ENCODE data around the gene RAP2C.

Gene RAP2C

DNA sequence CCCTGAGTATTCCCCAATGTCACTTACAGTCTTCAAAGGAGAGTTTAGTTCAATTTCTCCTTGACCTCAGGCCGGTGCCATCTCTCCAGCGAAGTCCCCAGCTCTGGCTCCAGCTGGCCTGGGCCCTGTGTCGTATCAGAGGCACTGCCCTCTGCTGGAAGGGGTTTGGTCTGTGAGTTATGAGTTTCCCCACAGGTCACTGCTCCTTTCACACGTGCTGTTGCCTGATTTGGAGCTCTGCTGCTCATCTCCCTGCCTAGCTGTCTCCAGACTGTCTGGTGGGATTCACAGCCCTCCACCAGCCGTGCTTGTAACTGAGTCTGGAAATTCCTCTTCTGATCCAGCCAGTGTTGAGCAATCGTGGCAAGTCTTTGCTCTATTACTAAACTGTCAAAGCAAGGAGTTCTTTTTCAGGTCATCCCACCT, at the start of gene RAP2C:
TSS of gene RAP2C (minus strand) at position 105 of the 426 bp plus-strand sequence. CDS start 2,179 bp downstream, outside the sequence.
- peak; percentile 69 for DNase-seq (ENCODE audit: low spot score)

- DNase-seq (ENCODE audit: low spot score): no peak
Measured at GRCh38 chrX:132267392-132267791, 48.1 kb upstream of the RAP2C start.

- no peak for DNase-seq (ENCODE audit: low spot score)
Measured at GRCh38 chrX:132266583-132267355, 47.5 kb upstream of the RAP2C start.

DNA sequence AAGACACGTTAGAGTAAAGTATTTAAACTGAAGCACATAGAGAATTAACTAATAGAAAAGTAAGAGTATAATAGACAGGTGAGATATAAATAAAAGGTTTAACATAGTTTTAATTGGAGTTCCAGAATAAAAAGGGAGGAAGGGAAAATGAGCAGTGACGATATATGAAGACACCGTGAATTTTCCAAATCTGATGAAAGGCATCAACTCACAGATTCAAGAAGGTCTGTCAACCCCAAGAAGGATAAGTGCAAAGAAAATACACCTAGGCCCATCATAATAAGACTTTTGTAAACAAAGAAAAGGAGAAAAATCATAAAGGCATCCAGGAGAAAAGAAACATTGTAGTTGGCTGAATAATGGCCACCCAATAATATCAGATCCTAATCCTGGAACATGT, 43.9 kb upstream of the RAP2C start:
- no peak for DNase-seq (ENCODE audit: low spot score)

DNA sequence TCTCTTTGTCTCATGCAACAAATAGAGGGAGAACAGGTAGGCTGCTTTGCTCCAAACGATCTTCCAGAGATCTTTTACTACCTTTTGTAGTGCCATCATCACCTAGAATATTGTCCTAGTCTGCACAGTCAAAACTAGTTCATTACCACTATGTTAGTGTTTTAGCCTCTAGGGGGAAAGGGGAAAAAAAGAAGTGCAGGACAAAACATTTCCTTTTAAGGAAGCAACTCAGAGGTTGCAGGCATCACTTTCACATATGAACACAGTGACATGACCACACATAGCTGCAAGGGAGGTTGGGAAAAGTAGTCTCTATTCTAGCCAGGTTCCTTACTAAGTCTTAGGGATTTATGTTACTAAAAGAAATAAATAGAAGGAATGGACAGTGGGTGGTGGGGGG, 39.3 kb upstream of the RAP2C start:
- DNase-seq (ENCODE audit: low spot score): no peak

DNA sequence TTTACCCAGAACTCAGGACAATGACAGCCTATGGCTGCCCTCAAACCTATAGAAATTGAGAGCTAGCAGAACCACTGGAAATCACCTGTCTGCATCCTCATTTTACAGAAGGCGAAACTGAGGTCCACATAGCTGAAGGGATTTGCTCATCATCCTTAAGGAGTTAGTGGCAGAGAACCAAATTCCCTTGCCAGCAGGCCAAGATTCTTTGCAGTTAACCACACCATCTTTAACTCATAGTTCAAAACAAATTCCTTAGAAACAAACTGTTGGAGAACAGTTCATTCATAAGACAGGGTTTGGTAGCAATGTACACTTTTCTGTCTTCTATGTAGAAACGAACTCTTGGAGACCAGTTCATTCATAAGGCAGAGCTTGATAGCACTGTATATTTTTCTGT, 37.9 kb upstream of the RAP2C start:
- no peak for DNase-seq (ENCODE audit: low spot score)

DNA sequence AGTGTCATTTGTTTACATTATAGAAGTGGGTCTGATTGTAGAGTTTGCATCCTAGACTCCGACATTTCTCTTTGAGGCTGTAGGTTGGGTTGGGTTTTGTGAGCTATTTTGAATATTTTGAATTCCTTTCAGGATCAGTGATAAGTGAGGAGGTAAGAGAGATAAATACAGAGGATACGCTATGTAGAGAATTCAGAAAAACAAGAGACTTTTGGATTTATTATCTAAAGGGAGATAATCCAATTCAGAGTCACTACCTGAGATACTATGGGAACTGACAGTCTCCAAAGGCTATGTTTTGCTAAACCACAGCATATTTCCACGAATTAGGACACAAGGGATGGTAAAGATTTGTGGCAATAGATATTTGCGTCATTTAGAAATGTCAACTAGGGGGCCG, 16.9 kb upstream of the RAP2C start:
- no peak for DNase-seq (ENCODE audit: low spot score)

- no peak for DNase-seq (ENCODE audit: low spot score)
Measured at GRCh38 chrX:132235488-132235887, 16.2 kb upstream of the RAP2C start.

GRCh38 chrX:132231587-132231986, 12.3 kb upstream of the RAP2C start:
- no peak for DNase-seq (ENCODE audit: low spot score)

GRCh38 chrX:132227383-132228112, 8.3 kb upstream of the RAP2C start:
- no peak for DNase-seq (ENCODE audit: low spot score)

DNA sequence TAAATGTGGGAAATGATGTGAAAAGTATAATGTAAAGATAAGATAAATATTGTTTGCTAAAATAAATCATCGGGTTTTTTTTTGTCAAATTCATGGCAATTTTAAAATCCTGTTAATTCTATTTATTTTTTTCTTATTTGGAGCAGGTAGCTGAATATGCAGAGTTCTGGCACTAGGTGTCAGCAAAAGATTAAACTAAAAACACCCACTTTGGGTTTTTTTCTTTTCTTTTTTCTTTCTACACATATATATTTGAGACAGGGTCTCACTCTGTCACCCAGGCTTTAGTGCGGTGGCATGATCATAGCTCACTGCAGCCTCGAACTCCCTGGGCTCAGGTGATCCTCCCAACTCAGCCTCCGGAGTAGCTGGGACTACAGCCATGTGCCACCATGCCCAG, 6.9 kb upstream of the RAP2C start:
- DNase-seq (ENCODE audit: low spot score): no peak

GRCh38 chrX:132218100-132218812, 991 bp downstream of the RAP2C start:
- DNase-seq (ENCODE audit: low spot score): peak; percentile 82

GRCh38 chrX:132217203-132218073, 1.8 kb downstream of the RAP2C start:
- DNase-seq (ENCODE audit: low spot score): peak; percentile 80

DNA sequence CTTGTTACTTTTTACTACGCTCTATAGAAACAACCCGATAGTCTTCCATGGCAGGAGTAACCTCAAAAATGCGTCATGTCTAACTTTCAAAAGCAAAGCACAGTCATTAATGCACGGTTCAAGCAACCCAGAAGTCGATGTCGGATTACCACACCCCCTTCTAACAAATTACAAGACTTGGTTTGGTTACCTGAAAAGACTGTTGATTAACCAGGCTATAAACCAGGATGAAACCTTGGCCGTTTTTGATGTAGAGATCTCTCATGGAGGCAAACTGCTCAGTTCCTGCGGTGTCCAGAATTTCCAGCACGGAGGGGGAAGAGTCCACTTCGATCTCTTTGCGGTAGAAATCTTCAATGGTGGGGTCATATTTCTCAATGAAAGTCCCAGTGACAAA, 2.4 kb downstream of the RAP2C start:
- peak; percentile 55 for DNase-seq (ENCODE audit: low spot score)

- no peak for DNase-seq (ENCODE audit: low spot score)
Measured at GRCh38 chrX:132216283-132216682, 3.0 kb downstream of the RAP2C start.

GRCh38 chrX:132214518-132214917, 4.7 kb downstream of the RAP2C start:
- no peak for DNase-seq (ENCODE audit: low spot score)

DNA sequence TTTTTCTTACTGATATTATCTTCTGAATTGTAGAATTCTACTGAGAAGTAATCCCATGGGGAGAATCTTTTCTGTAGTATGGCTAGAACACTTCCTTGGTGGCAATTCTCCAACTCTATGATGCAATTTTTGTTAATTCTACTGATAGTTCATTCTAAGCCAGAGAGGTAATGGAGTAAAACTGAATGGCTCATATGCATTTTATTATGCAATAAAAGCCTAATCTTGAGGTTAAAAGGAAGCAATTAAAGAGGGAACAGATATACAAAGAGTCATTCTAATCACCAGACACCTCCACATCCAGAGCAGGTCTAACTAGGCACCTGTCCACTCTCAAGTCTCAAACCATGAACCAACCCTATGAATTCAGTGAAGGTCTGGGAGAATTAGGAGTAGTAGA, 9.7 kb downstream of the RAP2C start:
- no peak for DNase-seq (ENCODE audit: low spot score)

DNA sequence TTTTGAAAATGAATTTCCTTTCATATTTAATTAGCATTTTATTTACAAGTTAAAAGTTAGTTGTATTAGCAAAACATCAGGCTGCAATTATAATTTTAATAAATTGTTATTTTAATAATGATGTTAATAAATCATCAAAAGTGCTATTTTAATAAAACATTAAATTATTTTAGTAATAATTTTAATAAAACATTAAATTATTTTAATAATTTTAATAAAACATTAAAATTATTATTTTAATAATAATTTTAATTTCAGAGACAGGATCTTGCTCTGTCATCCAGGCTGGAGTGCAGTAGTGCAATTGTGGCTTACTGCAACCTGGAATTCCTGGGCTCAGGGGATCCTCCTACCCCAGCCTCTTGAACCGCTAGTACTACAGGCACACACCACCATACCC, 10.8 kb downstream of the RAP2C start:
- no peak for DNase-seq (ENCODE audit: low spot score)

GRCh38 chrX:132207996-132208395, 11.3 kb downstream of the RAP2C start:
- DNase-seq (ENCODE audit: low spot score): no peak

GRCh38 chrX:132206259-132206658, 13.0 kb downstream of the RAP2C start:
- no peak for DNase-seq (ENCODE audit: low spot score)

- DNase-seq (ENCODE audit: low spot score): no peak
Measured at GRCh38 chrX:132204629-132205028, 14.6 kb downstream of the RAP2C start.

DNA sequence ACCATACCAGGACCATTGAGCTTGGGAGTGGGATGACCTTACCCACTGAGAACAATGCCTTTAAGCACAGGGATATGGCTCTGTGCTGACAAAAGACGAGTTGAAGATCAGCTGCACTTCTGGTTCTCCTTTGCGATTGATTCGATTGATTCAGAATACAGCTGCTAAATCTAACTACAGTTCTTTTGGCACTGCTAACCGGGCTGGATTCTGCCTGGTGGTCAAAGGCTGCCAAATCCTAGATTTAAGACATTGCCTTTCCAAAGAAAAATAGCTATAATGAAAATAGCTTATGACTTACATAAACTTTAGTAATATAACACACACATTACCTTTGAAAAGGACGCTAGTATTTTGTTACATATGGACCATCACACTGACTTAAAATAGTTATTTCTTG, 18.3 kb downstream of the RAP2C start:
- DNase-seq (ENCODE audit: low spot score): no peak

All from CD4-positive, alpha-beta T cell treated with Interleukin-2 at 100 ng/mL for 4 hours (primary cell).